Measurements from ENCODE around the gene DYNC1H1.
A peak's percentile ranks its signal among the peaks of the same experiment; 100 is the strongest.

Gene DYNC1H1

DNA sequence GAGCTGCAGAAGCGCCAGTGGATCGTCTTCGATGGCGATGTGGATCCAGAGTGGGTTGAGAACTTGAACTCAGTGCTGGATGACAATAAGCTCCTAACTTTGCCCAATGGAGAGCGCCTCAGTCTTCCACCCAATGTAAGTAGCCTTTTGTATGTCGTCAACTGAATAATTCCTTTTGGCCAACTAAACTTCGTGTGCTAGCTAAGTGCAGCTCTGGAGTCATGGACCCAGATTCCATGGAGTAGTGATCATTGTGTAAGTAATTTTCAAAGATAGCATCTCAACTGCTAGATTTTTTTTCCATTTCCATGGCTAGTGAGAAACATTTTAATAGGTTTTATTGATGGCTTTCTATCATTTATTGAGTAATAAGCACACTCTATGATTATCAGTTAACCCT is 48.0 kb downstream of the DYNC1H1 start:
- peaks cover 63 to 83% of the 10 kb centered on the region in 2 donors for H3K36me3 Mint-ChIP-seq
- ATAC-seq (replicated peaks): no peak

DNA sequence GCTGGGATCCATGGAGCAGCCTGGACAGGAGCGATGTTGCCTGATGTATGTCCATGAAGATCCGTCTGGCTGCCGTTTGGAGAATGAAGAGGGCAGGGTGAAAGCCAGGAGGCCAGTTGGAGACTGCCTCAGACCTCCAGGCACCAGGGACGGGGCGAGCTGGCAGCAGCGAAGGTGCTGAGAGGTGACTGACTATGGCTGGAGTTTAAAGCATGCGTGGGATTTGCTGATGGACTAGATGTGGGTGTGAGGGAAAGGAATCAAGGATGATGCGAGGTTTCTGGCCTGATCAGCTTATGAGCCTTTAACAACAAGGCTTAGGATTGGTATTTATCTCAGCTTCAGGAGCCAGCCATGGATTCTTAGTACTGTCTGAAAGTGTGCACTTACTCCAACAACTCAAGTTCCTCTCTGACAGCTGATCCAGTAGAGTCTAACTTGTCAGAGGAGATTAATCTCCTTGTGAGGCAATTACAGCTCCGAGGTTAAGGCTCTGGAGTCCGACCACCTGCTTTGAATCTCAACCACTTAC is 49.4 kb downstream of the DYNC1H1 start:
- Mint-ChIP-seq H3K4me3 (no peak overlapping the region), H3K9me3 (no peaks in the 10 kb centered on the region), H3K27me3 (no peaks in the 10 kb centered on the region), H3K36me3 (peaks cover 65 to 80% of the 10 kb centered on the region in 2 donors), H3K4me1 (no peaks in the 10 kb centered on the region), H3K27ac (peak overlapping the region; percentile 26)
- ATAC-seq (replicated peaks) (no peak), DNase-seq (no peak)

More for the DNA sequence above, 48.0 kb downstream of the DYNC1H1 start:
- Mint-ChIP-seq H3K27me3 (no peaks in the 10 kb centered on the region), H3K27ac (peak overlapping the region; percentile 65), H3K4me1 (no peaks in the 10 kb centered on the region), H3K4me3 (no peak overlapping the region), H3K9me3 (no peaks in the 10 kb centered on the region)
- no peak for DNase-seq

DNA sequence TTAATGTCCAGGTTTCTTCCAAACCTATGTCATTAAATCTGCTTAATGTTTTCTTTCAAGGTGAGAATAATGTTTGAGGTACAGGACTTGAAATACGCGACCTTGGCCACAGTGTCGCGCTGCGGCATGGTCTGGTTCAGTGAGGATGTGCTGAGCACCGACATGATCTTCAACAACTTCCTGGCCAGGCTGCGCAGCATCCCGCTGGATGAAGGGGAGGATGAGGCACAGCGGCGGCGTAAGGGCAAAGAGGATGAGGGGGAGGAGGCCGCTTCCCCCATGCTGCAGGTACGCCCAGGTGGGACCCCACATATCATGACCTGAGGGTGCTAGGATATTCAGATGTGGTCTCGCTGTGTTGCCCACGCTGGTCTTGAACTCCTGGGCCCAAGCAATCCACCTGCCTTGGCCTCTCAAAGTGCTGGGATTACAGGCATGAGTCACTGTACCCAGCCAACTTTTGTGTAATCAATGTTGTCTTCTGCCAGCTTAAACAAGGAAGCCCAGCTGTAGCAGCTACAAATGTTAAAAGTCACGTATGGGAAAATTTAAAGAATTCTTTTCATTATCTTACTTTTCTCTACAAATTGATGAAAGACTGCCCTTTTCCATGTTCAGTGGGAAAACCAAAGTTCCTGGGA is 50.8 kb downstream of the DYNC1H1 start:
- peaks cover 65 to 76% of the 10 kb centered on the region in 2 donors for H3K36me3 Mint-ChIP-seq
- H3K9me3 Mint-ChIP-seq: no peaks in the 10 kb centered on the region
- no peaks in the 10 kb centered on the region for H3K27me3 Mint-ChIP-seq
- no peak overlapping the region for H3K27ac Mint-ChIP-seq
- DNase-seq: no peak
- peaks cover 0 to 4% of the 10 kb centered on the region in 2 donors for H3K4me1 Mint-ChIP-seq
- no peak for ATAC-seq (replicated peaks)
- H3K4me3 Mint-ChIP-seq: no peak overlapping the region

DNA sequence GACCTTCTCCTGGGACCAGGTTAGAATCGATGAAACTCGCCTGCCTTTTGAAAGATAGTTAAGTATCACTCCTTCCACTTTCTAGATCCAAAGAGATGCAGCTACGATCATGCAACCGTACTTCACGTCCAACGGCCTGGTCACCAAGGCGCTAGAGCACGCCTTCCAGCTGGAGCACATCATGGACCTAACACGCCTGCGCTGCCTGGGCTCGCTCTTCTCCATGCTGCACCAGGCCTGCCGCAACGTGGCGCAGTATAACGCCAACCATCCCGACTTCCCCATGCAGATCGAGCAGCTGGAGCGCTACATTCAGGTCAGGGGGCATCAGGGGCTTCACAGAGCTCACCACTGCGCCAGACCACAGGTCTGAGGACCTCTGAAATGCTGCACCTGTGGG is 51.4 kb downstream of the DYNC1H1 start:
- Mint-ChIP-seq H3K36me3 (peaks cover 65 to 74% of the 10 kb centered on the region in 2 donors), H3K27ac (no peak overlapping the region), H3K4me3 (no peak overlapping the region), H3K4me1 (peaks cover 0 to 5% of the 10 kb centered on the region in 2 donors), H3K9me3 (no peaks in the 10 kb centered on the region), H3K27me3 (no peaks in the 10 kb centered on the region)
- DNase-seq (no peak), ATAC-seq (replicated peaks) (no peak)

DNA sequence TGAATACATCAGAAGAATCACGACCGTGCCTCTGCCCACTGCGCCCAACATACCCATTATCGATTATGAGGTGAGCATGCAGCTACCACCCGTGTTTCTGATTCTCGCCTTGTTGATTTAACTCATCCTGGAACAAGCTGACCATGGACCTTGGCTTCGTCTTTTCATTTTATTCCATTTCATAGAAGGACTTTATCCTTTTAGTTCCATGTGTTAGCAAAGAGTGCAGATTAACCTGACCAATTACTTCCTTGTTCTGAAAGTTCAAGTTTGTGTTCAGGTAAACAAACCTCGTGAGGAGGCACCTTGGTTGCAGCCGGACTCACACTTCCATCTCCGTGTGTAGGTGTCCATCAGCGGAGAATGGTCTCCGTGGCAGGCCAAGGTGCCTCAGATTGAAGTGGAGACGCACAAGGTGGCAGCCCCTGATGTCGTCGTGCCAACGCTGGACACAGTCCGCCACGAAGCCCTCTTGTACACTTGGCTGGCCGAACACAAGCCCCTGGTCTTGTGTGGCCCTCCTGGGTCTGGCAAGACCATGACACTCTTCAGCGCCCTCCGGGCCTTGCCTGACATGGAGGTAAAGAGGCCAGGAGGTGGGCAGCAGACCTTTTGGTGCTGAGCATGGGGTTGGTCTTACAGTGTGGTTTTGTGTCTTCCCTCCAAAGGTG is 52.2 kb downstream of the DYNC1H1 start:
- no peaks in the 10 kb centered on the region for H3K9me3 Mint-ChIP-seq
- no peak overlapping the region for H3K4me3 Mint-ChIP-seq
- no peak for DNase-seq
- H3K27me3 Mint-ChIP-seq: no peaks in the 10 kb centered on the region
- H3K36me3 Mint-ChIP-seq: peaks cover 69 to 73% of the 10 kb centered on the region in 2 donors
- no peak for ATAC-seq (replicated peaks)
- H3K4me1 Mint-ChIP-seq: peaks cover 0 to 5% of the 10 kb centered on the region in 2 donors
- H3K27ac Mint-ChIP-seq: no peak overlapping the region

DNA sequence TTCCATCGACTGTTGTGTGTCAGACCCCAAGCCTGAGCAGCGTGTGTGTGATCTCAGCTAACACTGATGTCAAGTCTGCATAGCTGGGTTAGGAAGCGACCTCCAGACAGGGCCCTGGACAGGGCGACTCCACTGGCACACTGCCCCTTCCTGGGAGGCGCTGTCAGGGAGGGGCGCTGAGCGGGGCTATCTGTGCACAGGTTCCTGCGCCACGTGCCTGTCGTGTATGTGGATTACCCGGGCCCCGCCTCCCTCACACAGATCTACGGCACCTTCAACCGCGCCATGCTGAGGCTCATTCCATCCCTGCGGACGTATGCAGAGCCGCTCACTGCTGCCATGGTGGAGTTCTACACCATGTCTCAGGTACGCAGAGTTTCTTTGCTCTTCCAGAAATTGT is 53.9 kb downstream of the DYNC1H1 start:
- Mint-ChIP-seq H3K4me1 (peaks cover 0 to 5% of the 10 kb centered on the region in 2 donors), H3K27me3 (no peaks in the 10 kb centered on the region), H3K9me3 (no peaks in the 10 kb centered on the region), H3K36me3 (peaks cover 65 to 68% of the 10 kb centered on the region in 2 donors), H3K27ac (no peak overlapping the region), H3K4me3 (no peak overlapping the region)
- ATAC-seq (replicated peaks) (no peak), DNase-seq (no peak)

DNA sequence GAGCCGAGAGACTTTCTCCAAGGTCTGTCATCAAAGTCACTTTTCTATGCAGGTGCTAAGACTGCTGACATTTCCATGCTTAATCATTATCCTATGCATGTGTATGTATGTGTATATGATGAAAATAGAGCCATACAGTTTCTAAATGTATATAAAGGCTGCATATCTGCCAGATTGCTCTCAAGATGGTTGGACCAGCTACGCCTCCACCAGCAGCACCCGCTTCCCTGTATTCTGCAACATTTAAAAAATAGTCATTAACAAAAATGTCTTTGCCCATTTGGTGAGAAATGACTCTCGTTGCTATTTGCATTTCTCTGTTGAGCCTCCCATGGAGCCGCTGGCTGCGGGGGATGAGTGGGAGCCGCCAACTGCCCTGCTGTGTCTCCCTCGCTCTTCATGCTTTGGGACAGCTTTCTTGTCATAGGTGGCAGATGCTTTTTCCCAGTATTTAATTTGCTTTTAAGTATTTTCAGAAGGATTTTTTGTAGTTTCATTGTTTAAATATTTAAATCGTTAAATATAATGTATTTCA is 54.7 kb downstream of the DYNC1H1 start:
- Mint-ChIP-seq H3K27ac (no peak overlapping the region), H3K36me3 (peaks cover 58 to 64% of the 10 kb centered on the region in 2 donors), H3K4me1 (peaks cover 0 to 5% of the 10 kb centered on the region in 2 donors), H3K4me3 (no peak overlapping the region), H3K27me3 (no peaks in the 10 kb centered on the region), H3K9me3 (no peaks in the 10 kb centered on the region)
- ATAC-seq (replicated peaks) (no peak), DNase-seq (no peak)

DNA sequence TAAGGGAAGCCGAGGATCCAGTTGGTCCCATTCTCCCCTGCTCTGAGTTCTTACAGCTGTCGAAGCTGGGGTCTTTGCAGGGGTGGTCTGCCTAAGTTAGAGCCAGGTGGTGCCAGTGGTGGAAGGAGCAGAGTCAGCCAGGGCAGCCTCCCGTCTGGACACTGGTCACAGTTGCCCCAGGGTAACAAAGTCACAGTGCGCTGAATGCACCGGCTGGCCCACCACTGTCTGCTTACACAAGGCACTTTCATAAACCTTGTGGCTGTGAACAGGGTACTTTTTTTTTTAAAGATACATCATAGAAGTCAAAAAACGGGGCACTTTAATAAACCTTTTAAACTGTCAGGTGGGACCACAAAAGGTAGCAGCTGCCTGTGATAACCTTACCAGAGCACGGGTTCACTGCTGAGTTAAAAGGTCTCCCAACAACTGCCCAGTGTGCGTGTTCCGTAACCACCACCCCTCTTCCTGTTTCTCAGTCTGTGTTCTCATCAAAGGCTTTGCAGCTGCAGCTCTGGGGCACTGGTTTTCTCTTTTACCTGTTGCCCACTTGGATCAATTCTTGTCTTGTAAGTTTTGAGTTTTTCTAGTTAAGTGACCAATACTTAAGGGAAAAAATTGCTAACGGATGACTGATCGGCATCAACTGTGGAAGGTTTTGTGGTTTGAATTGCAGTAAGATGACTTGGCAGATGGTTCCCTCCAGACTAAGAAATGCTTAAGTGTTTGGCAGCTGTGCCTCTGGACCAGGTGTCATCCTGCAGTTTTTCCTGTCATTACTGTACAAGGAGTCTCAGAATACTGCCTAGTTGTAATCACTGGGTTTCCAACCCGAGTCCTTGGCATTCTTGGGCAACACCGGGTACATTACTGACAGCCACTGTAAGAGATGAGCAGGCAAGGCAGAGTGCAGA is 55.9 kb downstream of the DYNC1H1 start:
- H3K4me1 Mint-ChIP-seq: peaks cover 0 to 5% of the 10 kb centered on the region in 2 donors
- peak; percentile 86 to 91 for ATAC-seq (replicated peaks)
- H3K4me3 Mint-ChIP-seq: no peak overlapping the region
- no peaks in the 10 kb centered on the region for H3K9me3 Mint-ChIP-seq
- no peak for DNase-seq
- H3K36me3 Mint-ChIP-seq: peaks cover 56 to 62% of the 10 kb centered on the region in 2 donors
- peak overlapping the region; percentile 80 for H3K27ac Mint-ChIP-seq
- H3K27me3 Mint-ChIP-seq: no peaks in the 10 kb centered on the region

DNA sequence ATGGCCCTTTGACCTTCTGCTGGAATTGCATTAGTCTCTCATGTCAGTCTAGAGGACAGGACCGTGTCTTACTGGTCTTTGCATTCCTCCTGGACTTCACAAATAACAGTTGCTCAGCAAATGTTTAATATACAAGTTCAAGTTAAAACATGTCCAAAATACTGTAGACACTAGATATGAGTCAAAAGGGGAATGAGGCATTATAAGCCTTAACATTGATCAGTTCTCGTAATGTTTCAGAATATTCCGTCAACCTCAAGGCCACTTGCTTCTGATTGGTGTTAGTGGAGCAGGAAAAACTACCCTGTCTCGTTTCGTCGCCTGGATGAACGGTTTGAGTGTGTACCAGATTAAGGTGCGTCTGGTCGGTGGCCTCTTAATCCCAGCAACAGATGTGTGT is 62.6 kb downstream of the DYNC1H1 start:
- H3K4me3 Mint-ChIP-seq: no peak overlapping the region
- no peaks in the 10 kb centered on the region for H3K4me1 Mint-ChIP-seq
- H3K27me3 Mint-ChIP-seq: no peaks in the 10 kb centered on the region
- no peaks in the 10 kb centered on the region for H3K9me3 Mint-ChIP-seq
- peak overlapping the region; percentile 20 for H3K27ac Mint-ChIP-seq
- DNase-seq: no peak
- no peak for ATAC-seq (replicated peaks)
- H3K36me3 Mint-ChIP-seq: peaks cover 44 to 46% of the 10 kb centered on the region in 2 donors

DNA sequence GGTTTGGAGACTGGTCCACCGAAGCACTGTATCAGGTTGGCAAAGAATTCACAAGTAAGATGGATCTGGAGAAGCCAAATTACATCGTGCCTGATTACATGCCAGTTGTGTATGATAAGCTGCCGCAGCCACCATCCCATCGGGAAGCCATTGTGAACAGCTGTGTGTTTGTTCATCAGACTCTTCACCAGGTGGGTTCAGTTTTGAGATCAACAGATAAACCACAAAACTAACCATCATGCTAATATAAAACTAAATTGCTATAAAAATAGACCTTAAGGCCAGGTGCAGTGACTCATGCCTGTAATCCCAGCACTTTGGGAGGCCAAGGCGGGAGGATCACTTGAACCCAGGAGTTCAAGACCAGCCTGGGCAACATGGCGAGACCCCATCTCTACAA is 63.6 kb downstream of the DYNC1H1 start:
- H3K36me3 Mint-ChIP-seq: peaks cover 39 to 40% of the 10 kb centered on the region in 2 donors
- H3K27me3 Mint-ChIP-seq: no peaks in the 10 kb centered on the region
- H3K27ac Mint-ChIP-seq: no peak overlapping the region
- no peaks in the 10 kb centered on the region for H3K9me3 Mint-ChIP-seq
- no peak for DNase-seq
- H3K4me3 Mint-ChIP-seq: no peak overlapping the region
- no peak for ATAC-seq (replicated peaks)
- no peaks in the 10 kb centered on the region for H3K4me1 Mint-ChIP-seq

DNA sequence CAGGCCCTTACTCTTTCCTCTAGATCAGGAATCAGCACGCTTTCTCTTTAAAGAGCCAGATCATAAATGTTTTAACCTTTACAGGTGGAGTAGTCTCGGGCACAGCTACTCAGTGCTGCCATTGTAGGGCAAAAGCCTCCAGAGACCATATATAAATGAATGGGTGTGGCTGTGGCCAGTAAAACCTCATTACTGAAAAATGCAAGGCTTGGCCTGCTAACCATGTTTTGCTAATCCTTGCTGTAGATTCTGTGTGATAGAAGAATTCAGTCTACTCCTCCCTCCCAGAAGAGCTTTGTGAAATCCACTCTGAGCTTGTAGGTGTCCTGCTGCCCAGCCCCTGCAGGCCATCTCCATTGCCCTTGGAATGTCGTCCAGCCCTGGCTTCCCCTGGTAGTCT is 64.4 kb downstream of the DYNC1H1 start:
- H3K36me3 Mint-ChIP-seq: peaks cover 45% of the 10 kb centered on the region in 2 donors
- no peak overlapping the region for H3K4me3 Mint-ChIP-seq
- H3K27ac Mint-ChIP-seq: peak overlapping the region; percentile 56
- H3K9me3 Mint-ChIP-seq: no peaks in the 10 kb centered on the region
- no peak for ATAC-seq (replicated peaks)
- no peak for DNase-seq
- no peaks in the 10 kb centered on the region for H3K27me3 Mint-ChIP-seq
- H3K4me1 Mint-ChIP-seq: no peaks in the 10 kb centered on the region

DNA sequence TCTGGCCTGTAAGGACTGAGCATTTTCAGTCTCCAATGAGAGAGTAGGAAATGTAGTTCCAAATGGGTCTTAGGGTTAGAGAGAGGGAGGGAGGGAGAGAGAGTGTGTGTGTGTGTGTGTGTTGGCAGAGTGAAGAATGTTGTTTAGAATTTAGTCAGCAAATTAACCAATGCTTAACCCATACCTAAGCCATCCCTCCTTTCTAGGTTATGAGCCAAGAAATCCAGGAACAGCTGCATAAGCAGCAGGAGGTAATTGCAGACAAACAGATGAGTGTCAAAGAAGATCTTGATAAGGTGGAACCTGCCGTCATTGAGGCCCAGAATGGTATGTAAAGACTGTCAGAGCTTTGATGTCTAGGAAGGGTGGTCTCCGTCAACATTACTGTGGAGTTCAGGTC is 65.6 kb downstream of the DYNC1H1 start:
- DNase-seq (no peak), ATAC-seq (replicated peaks) (no peak)
- no peak overlapping the region for H3K4me3 Mint-ChIP-seq
- no peaks in the 10 kb centered on the region for H3K4me1 Mint-ChIP-seq
- H3K36me3 Mint-ChIP-seq: peaks cover 48 to 50% of the 10 kb centered on the region in 2 donors
- H3K27me3 Mint-ChIP-seq: no peaks in the 10 kb centered on the region
- no peak overlapping the region for H3K27ac Mint-ChIP-seq
- no peaks in the 10 kb centered on the region for H3K9me3 Mint-ChIP-seq

DNA sequence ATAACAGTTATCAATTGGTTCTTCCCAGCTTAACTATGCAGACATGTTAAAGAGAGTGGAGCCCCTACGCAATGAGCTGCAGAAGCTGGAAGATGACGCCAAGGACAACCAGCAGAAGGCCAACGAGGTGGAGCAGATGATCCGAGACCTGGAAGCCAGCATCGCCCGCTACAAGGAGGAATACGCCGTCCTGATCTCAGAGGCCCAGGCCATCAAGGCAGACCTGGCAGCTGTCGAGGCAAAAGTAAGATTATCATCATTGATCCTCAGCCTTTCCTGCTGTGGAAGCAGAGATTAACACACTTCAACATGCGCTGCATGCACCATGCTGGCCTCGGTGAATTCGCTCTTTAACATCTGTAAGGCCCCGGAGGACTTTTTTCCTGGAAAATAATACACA is 68.9 kb downstream of the DYNC1H1 start:
- no peak overlapping the region for H3K4me3 Mint-ChIP-seq
- H3K36me3 Mint-ChIP-seq: peaks cover 44 to 47% of the 10 kb centered on the region in 2 donors
- H3K4me1 Mint-ChIP-seq: no peaks in the 10 kb centered on the region
- no peaks in the 10 kb centered on the region for H3K9me3 Mint-ChIP-seq
- DNase-seq (no peak), ATAC-seq (replicated peaks) (no peak)
- H3K27me3 Mint-ChIP-seq: no peaks in the 10 kb centered on the region
- peak overlapping the region; percentile 47 for H3K27ac Mint-ChIP-seq

DNA sequence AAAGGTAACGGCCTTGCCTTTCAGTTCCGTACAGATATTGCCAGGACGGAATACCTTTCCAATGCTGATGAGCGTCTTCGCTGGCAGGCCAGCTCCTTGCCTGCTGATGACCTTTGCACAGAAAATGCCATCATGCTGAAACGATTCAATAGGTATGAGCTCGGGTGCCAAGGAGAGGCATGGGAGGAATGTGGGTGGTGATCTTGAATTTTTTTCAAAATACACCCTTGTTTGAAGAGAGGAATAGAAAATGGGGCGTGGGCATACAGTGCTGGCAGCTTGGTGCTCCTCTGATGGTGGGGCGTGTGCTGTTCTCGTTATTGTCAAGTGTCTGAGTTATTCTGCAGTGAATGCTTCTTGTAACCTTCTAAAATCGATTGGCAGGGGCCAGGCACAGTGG is 69.9 kb downstream of the DYNC1H1 start:
- peaks cover 42 to 48% of the 10 kb centered on the region in 2 donors for H3K36me3 Mint-ChIP-seq
- H3K27me3 Mint-ChIP-seq: no peaks in the 10 kb centered on the region
- DNase-seq (no peak), ATAC-seq (replicated peaks) (no peak)
- no peaks in the 10 kb centered on the region for H3K4me1 Mint-ChIP-seq
- H3K27ac Mint-ChIP-seq: peak overlapping the region; percentile 49
- H3K4me3 Mint-ChIP-seq: no peak overlapping the region
- no peaks in the 10 kb centered on the region for H3K9me3 Mint-ChIP-seq

Data from stimulated activated naive B cell treated with anti-CD40 and anti-IgM and Interleukin-4, amounts not matched to agents 10 μg/mL and 1 μg/mL and 100 μg/mL, for 72 hours (primary cell).